ENCODE results near the gene C12orf57. TPM values are rescaled to one million over a fixed set of nuclear protein-coding genes. Genes with fewer than 3 reads are reported as not detected.

The C12orf57 gene
- total and polyA plus RNA-seq, 2 of the 13 experiments (the other 11 are each of a cell fraction or from before 2014, with no cell fraction given) = 84.0 to 287 TPM

DNA sequence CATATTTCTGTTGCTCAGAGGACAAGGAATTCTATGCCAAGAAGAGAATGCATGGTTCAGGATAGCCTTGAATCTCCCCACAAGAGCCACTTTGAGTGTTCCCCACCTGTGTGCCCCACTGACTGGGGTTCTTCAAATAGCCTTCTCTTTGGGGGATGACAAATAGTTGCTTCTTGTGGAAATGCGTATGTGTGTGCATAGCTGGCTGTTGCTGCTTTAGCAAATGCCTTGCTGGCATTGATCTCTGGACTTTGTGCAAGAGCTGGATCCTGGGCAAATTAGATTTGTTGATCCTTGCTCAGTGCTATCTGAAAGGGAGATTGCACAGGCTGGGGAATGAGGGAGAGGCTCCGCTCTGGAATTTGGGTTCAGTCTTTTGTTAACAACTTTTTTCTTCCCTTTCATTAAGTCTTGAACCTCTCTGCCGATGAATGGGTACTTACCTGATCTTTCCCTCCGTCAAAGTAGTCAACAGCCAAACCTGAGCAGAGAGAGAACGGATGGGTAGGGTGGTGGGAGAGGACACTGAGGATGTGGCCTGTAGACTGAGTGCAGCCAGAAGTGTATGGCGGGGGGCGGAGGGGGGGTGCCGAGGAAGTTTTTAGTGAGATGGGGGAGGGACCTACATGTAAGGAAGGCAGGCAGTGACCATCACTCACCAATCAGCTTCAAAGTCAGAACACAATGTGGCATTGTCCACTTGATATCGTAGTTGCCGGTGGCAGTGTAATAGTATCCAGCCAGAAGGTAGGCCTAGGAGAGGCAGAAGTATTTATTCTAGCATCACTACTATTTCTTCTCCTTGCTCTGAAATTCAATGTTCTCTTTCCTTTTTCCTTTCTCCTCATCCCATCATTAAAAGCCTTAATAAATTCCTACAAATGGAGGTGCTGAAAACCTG, 37.6 kb downstream of the C12orf57 start (continued):
- no peak for TF ChIP-seq SP140L (CRISPR knock-in tag; IDR thresholded peaks at IDR 0.05; ENCODE audit: borderline replicate concordance)
- TF ChIP-seq TBP (CRISPR knock-in tag; IDR thresholded peaks at IDR 0.05) = no peak
- TF ChIP-seq, protein P1, sequence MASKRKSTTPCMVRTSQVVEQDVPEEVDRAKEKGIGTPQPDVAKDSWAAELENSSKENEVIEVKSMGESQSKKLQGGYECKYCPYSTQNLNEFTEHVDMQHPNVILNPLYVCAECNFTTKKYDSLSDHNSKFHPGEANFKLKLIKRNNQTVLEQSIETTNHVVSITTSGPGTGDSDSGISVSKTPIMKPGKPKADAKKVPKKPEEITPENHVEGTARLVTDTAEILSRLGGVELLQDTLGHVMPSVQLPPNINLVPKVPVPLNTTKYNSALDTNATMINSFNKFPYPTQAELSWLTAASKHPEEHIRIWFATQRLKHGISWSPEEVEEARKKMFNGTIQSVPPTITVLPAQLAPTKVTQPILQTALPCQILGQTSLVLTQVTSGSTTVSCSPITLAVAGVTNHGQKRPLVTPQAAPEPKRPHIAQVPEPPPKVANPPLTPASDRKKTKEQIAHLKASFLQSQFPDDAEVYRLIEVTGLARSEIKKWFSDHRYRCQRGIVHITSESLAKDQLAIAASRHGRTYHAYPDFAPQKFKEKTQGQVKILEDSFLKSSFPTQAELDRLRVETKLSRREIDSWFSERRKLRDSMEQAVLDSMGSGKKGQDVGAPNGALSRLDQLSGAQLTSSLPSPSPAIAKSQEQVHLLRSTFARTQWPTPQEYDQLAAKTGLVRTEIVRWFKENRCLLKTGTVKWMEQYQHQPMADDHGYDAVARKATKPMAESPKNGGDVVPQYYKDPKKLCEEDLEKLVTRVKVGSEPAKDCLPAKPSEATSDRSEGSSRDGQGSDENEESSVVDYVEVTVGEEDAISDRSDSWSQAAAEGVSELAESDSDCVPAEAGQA (IDR thresholded peaks at IDR 0.05; ENCODE audit: low read depth) = no peak
- TF ChIP-seq, protein P1 (CRISPR knock-in tag; IDR thresholded peaks at IDR 0.05; ENCODE audit: borderline replicate concordance) = no peak
- TF ChIP-seq MEF2D (CRISPR knock-in tag; IDR thresholded peaks at IDR 0.05) = no peak
- TF ChIP-seq ZNF550 (CRISPR knock-in tag; IDR thresholded peaks at IDR 0.05; ENCODE audit: borderline replicate concordance) = no peak
- TF ChIP-seq ZNF547 (CRISPR knock-in tag; IDR thresholded peaks at IDR 0.05) = no peak
- TF ChIP-seq MAFK (conservative IDR thresholded peaks at IDR 0.05 in 1 of 2, IDR thresholded peaks at IDR 0.05 in 1 of 2; ENCODE audit: low read length in 2 of 2) = peak in 1 of 2 experiments; percentile 23; a peak in 3 of 4 replicates
- no peak for TF ChIP-seq ZNF24 (IDR thresholded peaks at IDR 0.05)
- no peak for TF ChIP-seq ELK4 (CRISPR knock-in tag; IDR thresholded peaks at IDR 0.05; ENCODE audit: borderline replicate concordance)
- TF ChIP-seq RXRB (CRISPR knock-in tag; IDR thresholded peaks at IDR 0.05; ENCODE audit: borderline replicate concordance) = peak; percentile 81
- 0 out of 2 replicates have a peak, but pooled peaks have one; percentile 55 for TF ChIP-seq ERF (CRISPR knock-in tag; IDR thresholded peaks at IDR 0.05)
- no peak for TF ChIP-seq MYPOP (CRISPR knock-in tag; IDR thresholded peaks at IDR 0.05)
- no peak for TF ChIP-seq NFE2 (CRISPR knock-in tag; IDR thresholded peaks at IDR 0.05)
- no peak for TF ChIP-seq SMYD3 (CRISPR knock-in tag; IDR thresholded peaks at IDR 0.05)
- TF ChIP-seq GTF3A (CRISPR knock-in tag; conservative IDR thresholded peaks at IDR 0.05) = no peak
- no peak for TF ChIP-seq TRIM24 (CRISPR knock-in tag; IDR thresholded peaks at IDR 0.05)
- no peak for TF ChIP-seq CHCHD3 (CRISPR knock-in tag; IDR thresholded peaks at IDR 0.05)
- peak; percentile 95 for TF ChIP-seq SSRP1 (CRISPR knock-in tag; IDR thresholded peaks at IDR 0.05)
- TF ChIP-seq KMT2A (CRISPR knock-in tag; IDR thresholded peaks at IDR 0.05) = no peak
- TF ChIP-seq CBX5 (CRISPR knock-in tag; IDR thresholded peaks at IDR 0.05; ENCODE audit: borderline replicate concordance) = no peak; the same call in 1 of the 2 replicates
- TF ChIP-seq ZNF530 (CRISPR knock-in tag; IDR thresholded peaks at IDR 0.05; ENCODE audit: low read depth) = no peak
- TF ChIP-seq ELF1 (CRISPR knock-in tag; IDR thresholded peaks at IDR 0.05) = 0 out of 2 replicates have a peak, but pooled peaks have one; percentile 21
